SKM-1 treated with dmso at 0.1 percent for 144 hours (cell line): ENCODE results near the gene TBXAS1.
"Not testable (repeated sequence)": the region's sequence is repeated elsewhere in the genome, so short reads cannot be mapped to it uniquely, and the experiment has no call there.

Experiments
- DNase-seq: peaks from one replicate; lab custom pipeline; 2025; ENCODE audit not compliant: unreplicated experiment; lab: John Stamatoyannopoulos, UW

The TBXAS1 gene

DNA sequence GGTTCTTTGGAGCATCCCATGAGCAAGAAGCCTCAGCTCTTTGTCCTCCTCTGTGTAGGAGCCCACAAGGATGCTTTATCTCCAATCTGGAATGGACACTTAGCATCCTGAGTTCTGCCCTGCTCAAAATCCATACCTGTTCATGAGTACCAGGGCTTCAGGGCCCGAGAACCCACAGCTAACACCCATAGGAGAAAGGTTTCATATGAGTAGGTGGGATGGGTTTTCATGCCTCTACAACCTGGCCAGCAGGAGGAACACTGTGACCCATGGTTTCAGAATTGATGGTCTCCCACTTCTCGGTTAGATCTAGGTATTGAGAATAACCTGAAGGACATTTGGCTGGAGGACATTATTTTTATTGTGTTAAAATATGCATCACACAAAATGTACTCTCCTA, 57.8 kb downstream of the TBXAS1 start:
- DNase-seq = no peak

GRCh38 chr7:139887992-139888481, 59.0 kb downstream of the TBXAS1 start:
- peak; percentile 71 for DNase-seq

GRCh38 chr7:139889186-139889871, 60.3 kb downstream of the TBXAS1 start:
- no peak for DNase-seq

DNA sequence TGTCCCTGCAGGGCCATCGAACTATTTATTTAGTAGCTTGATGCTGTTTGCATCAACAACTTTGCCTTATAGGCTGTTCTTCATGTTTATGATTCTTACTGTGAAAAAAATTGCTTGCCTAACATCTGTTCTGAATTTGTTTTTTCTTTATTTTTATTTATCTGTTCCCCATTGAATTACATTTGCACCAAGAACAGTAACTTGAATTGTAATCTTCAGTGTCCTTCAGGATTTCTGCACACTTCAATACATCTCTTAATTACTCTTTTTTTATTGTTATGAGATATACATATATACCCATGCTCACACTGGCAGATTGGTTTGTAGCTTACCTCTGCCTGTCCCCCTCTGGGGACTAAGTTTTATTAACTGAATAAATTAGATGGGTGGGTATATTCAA, 64.4 kb downstream of the TBXAS1 start:
- DNase-seq = no peak

DNA sequence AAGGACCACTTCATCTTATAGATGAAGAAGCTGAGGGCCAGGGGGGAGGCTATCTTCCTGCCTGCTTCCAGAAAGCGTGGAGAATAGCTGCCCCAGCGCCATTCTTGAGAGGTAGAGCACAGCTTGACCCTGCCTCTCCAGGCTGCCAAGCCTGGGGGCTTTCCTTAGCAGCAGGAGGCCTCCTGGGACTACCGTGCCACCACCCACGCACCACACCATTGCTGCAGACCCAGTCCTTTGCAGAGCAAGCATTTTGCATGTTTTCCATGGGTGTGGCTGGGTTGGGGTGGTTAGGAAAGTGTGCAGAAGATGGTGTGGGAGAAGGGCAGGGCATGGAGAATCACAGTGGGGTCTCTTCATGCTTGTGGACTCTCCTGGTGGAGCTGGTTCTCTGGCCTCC, 64.9 kb downstream of the TBXAS1 start:
- no peak for DNase-seq

DNA sequence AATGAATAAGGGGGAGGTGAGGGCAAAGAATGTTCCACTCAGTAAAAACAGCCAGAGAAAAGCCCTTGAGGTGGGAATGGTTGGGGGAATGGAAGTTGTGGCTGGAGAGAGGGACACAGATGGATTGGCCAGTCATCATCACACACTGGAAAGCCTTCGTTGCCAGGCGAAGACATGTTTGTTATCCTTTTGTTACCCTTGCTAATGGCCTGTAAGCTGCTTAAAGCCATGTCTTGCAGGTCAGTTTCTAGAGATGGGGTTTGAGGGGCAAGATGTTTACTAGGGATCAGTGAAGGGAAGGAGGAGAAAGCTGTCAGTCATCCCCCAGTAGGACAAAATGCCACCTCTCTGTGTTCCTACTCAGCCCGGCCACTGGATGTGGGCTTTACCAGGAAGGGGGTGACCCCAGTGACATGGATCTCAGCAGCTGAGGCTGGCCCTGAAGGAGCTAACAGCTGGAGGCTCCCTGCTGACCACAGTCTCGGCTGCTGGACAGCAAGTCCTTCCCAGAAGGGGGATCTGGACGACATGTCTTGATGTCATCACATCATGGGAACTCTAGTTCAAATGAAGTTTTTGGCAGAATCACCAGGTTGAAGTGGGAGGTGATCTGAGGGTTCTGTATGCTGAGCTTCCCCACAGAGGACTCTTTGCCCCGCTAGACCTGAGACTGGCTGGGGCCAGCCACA, 66.2 kb downstream of the TBXAS1 start:
- no peak for DNase-seq

DNA sequence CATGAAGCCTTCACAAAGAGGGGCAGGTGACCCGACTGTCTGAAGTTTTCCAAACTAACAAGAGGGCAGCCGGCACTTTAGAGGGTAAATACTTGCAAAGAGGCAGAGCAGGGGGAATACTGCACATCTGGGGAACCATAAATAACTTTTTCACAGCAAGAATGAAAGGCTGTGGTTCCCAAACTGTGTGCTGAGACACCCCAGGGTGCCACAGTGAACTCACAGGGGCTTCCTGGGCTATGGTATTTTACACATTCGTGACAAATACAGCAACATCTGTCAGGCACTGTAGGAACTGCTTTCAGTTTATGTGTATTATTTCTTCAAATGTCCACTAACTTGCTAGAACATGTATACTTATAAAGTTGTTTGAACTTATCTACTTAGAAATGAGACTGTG, 67.2 kb downstream of the TBXAS1 start:
- no peak for DNase-seq

- DNase-seq = no peak
Observed at GRCh38 chr7:139896831-139897230, 67.8 kb downstream of the TBXAS1 start.

DNA sequence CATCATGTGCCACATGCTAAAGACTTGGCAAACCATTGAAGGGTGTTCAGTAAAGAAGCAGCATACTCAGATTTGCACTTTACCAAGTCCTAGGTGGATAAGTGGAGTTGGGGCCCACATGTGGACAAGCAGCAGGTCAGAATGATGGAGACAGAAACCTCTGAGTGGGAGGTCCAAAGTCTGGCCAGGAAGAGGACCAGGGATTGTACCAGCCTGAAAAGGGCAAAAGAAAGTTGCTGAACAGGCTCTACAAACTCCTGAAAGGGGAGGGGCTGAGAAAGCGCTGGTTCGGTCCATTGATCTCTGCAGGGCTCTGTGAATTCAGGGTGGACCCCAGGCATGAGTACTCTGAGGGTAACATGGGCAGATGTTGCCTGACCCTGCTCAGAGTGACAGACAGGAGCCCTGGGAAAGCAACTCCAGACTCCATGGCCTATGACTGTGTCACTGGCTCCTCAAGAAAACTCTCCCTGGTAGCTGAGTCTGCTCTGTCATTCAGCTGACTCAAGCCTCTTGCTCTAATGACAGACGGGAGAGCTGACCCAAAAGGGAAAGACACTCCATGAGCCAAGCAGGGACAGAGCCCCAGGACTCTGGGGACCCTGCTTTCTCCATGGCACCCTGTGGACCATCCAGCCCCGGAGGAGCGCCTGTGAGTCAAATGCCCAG, 68.5 kb downstream of the TBXAS1 start:
- no peak for DNase-seq

DNA sequence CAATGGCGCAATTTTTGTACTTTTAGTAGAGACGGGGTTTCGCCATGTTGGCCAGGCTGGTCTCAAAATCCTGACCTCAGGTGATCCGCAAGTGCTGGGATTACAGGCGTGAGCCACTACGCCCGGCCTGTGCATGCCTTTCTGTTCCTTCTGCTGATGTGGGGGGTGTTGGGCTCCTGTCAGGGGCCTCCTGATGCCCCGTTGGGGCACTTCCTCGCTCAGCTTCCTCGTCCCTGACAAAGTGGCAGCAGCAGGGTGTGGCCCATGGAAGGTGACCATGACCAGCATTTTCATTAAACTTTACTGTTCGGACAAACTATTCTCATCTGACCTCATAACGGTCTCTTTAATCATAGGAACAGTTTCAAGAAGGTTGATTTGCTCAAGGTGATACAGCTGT, 69.4 kb downstream of the TBXAS1 start:
- DNase-seq = no peak

DNA sequence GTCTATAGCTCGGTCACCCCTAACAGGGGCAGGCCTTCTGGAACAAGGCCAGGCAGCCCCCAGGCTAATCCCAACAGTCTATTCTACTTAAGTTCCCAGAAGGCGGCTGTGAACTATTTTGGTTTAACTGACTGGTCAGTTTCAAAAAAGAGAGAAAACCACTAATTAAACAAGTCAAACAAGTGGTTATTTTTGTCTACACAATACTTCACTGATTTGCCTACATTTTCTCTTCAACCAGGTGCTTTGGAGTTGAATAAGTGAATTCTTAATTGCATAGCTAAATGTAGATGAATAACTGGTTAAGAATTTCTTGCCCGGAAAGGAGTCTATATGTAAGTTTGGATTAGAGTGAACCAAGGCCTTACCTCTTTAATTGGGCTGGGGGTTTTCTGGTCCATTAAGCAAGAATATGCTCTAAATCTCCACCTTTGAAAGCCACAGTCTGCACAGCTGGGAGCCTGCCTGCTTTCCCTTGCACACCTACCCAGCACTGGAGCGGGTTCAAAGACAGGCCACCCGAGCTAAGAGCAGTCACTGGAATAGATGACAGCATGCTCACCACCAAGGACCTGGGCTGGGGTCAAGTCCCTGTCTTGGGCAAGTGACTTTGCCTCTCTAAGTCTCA, 70.4 kb downstream of the TBXAS1 start:
- no peak for DNase-seq

DNA sequence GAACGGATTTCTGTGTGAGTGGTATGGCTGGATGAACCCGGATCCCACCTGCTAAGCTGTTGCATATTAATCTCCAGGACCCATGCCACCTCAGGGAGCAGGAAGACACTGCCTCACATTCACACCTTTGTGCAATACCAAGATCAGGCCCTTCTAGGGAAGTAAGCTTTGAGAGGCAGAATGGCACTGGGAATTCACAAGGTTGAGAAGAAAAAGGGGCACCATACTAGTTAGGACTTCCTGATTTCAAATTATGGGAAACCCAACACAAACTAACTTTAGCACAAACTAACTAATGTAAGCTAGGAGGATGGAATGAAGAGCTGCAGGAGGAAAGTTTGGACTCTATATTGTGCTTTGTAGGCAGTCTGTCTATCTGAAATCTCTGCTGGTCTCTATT, 71.3 kb downstream of the TBXAS1 start:
- DNase-seq = no peak

- no peak for DNase-seq
Observed at GRCh38 chr7:139901056-139901795, 72.2 kb downstream of the TBXAS1 start.

DNA sequence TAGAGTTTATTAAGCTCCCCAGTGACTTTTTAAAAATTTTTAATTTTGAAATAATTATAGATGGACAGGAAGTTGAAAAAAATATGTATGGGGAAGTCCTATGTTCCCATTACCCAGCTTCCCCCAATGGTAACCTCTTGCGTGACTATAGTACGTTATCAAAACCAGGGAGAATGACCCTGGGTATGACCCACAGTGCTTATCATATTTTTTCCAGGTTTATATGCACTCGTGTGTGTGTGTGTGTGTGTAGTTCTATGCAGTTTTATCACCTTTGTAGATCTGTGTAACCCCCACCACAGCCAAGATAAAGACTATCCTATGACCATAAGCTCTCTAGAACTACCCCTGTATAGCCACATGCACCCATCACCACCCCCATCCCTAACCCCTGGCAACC, 72.8 kb downstream of the TBXAS1 start:
- no peak for DNase-seq

DNA sequence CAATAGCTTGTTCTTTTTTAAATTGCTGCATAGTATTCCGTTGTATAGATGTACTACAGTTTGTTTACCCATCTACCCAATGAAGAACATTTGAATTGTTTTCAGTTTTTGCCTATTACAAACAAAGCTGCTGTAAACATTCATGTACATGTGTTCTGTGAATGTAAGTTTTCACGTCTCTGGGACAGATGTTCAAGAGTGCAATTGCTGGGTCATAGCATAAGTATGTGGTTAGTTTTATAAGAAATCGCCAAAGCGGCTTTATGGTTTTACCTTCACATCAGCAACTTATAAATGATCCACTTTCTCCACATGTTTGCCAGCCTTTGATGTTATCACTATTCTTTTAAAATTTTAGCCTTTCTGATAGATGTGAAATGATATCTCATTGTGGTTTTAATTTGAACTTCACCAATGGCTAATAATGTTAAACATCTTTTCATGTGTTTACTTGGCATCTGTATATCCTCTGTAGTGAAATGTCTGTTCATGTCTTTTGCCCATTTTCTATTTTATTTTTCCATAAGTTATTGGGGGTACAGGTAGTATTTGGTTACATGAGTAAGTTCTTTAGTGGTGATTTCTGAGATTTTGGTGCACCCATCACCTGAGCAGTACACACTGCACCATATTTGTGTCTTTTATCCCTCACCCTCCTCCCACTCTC, 73.5 kb downstream of the TBXAS1 start:
- DNase-seq = no peak

DNA sequence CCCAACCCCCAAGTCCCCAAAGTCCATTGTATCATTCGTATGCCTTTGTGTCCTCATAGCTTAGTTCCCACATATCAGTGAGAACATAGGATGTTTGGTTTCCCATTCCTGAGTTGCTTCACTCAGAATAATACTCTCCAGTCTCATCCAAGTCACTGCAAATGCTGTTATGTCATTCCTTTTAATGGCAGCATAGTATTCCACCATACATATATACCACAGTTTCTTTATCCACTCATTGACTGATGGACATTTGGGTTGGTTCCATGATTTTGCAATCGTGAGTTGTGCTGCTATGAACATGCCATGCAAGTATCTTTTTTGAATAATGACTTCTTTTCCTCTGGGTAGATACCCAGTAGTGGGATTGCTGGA, 74.0 kb downstream of the TBXAS1 start:
- not testable (repeated sequence) for DNase-seq

GRCh38 chr7:139906879-139907278, 77.8 kb downstream of the TBXAS1 start:
- no peak for DNase-seq

DNA sequence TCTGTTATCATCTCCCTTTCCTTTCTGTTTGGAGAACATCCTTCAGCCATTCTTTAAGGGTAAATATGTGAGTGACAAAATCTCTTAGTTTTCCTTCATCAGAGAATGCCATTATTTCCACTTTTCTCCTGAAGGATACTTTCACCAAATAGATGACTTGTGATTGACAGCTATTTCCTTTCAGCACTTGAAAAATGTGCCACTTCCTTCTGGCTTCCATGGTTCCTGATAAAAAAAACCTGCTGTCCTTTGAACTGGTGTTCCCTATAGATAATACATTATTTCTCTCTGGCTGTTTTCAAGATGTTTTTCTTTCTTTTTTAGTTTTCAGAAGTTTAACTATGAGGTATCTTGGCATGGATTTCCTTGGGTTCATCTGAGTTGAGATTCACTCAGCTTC, 79.7 kb downstream of the TBXAS1 start:
- no peak for DNase-seq

DNA sequence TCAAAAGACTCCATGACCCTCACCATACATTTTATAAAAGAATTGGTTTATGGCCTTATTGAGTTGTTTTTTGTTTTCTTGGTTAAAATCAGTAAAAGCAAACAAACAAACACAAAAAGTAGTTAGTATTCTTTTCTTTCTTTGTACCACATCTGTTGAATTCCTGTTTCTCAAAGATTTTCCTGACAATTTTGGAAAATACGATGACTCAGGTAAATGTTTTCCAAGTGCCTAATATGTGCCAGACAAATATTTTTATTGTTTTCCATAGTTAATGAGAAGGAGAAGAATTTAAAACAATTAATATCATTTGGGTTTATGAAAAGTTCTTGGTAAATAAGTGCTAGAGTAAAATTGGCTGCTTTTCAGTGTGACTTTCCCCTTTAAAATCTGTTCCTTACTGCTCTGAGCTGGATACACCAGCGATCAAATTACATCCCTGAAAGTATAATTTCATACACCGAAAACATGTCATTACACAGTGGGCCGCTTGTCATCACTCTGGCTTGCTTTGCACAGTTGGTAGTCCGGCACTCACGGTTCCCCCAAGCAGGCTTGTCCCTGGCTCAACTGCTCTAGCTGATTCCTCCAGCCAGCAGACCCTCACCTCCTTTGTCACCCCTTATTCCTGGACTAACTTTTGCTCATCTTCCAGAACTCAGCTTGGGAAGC, 80.5 kb downstream of the TBXAS1 start:
- DNase-seq = no peak
